HG03139 (cell line): ENCODE measurements around the gene WSB2.
A peak's percentile ranks its signal among the peaks of the same experiment; 100 is the strongest.

Experiments used
- ATAC-seq: cut with Tn5 transposase; IDR thresholded peaks from one replicate; pipeline ENCODE4 v1.9.1; 2021; ENCODE audit not compliant: unreplicated experiment

The WSB2 gene

DNA sequence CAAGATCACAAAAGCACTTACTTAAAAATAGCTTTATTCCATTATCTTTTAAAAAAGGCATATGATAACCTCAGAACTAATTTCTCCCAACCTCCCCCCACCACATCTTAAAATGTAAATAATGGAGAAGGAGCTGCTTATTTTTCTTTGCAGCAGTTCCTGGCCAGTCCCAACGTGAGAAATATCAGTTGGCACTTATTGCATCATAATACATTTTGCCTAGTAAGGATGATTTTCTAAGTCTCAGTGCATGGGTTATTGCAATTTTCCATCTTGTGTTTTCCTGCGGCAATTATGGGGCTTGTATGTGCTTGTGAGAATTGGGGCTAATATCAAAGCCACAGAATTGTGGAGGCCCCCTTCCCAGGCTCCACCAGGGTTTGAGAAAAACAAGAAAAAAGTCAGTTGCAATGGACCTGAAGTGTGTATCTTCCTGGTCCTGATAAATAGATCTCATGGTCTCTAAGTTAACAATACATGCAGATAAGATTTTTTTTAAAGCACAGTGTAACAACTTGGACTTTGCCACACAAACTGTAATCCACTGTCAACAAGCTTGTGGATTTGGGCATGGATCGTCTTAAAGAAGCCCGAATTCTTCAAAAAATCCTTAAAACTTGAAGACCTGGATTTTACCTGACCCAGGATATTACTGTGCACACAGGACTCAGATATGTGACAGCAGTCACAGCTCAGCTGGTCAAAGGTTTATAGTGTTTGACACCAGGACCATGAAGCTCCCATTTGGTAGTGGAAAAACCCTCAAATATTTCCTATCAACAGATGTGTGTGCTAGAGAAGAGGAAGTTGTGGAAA lies 2.8 kb upstream of the WSB2 start:
- no peak for ATAC-seq

DNA sequence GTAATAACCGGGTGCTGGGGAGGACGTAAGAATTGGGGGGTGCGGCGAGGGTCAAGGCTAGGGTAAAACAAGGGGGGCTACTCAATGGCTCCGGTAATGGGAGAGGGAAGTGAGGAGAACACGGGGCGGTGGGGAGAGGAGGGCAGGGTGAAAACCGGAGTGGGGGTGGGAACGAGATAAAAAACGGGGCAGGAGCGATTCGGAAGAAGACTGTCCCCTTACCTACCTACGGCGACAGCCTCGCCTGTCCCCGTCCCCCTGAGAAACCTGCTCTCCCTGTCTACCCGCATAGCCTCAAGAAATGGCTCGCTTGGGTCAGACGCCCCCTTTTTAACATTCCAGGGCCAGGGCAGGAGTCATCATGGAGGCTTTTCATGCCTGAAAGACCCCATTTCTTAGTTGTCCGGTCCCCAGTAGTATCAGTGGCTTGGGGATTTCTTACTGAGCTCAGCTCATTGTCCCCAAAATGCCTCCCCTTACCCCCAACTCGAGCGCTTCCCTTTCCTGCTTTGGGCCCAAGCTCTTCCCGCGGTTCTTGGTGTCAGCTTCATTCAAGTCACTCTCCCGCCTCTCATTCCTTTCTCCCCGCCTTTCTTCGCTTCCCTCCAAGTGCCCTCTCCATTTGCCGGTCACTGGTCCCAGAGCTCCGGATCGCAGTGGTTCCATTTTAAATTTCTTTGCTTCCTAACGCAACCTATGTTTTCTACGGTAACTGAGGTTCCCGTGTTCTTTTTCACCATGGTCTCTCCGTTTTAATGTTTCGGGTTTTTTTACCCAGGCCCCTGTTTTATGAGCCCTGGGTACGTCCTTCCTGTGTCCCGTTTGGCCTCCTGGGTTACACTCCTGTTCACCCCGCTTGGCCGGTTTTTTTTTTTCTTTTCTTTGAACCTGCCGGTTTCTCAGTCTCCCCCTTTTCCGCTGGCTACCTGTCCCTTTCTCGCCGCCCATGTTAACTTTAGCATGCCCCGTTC lies 1.2 kb upstream of the WSB2 start:
- ATAC-seq, result no peak

DNA sequence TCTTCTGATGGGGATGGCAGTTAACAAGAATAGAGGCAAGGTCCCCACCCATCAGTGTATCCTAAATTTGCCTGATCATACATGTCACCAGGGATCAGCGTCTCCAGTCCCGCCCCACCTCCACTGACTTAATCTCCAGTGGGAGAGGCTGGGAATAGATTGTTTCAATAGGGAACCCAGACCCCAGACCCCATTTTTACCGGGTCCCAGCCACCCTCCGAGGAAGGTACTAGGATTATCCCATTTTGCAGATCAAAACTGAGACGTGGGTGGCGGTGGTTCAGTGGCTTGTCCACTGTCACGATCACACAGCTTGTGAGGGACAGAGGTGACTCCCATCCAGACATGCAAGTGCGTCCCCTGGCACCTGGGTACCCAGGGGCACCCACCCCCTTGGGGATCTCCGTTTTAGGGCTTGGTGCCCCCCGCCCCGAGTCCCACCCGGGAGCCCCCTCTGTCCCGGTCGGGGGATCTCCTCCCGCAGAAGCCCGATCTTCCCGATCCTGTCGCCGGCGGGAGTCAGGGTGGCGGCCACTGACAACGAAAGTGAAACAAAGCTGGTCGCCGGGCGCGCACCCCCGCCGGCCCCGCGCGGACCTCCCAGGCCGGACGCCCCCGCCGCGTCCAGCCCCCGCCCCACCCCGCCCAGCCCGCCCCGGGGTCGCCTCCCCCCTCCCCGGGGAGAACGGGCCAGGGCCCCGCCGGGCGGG lies 523 bp downstream of the WSB2 start:
- no peak for ATAC-seq

DNA sequence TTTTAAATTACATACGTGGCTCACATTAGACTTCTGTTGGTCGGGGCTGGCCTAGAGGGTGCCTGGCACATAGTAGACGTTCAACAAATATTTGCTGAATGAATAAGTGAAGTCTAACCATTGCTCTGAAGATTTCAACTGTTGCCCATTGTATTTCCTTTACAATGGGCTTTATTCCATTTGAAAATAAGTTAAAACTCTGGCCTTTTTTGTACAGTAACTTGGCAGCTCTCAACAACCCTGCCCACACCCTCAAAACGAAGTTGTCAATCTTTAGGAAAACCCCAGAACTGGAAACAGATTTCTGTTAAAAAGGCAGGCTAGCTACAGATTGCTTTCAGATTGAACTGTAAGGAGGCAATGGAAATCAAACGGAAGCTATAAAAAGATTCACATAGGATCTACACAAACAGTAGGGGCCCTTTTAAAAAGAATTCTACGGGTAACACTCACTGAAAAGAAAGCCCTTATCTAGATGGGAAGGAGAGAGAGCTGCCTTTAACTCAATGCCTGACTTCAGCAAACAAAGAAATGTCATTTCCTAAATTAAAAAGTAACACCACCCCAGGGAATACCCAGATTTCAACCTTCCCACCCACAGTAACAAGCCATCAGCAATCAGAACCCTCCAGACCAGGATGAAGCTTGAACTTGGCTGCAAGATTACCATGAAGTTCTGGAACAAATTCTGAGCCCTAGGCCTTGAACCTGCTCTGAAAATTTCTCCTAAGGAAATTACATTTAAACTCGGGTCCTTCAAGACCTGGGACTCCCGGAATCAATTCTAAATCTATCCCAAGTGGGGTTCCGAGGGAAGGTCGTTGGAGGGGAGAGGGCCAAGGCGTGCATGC lies 1.4 kb downstream of the WSB2 start:
- ATAC-seq, result no peak

DNA sequence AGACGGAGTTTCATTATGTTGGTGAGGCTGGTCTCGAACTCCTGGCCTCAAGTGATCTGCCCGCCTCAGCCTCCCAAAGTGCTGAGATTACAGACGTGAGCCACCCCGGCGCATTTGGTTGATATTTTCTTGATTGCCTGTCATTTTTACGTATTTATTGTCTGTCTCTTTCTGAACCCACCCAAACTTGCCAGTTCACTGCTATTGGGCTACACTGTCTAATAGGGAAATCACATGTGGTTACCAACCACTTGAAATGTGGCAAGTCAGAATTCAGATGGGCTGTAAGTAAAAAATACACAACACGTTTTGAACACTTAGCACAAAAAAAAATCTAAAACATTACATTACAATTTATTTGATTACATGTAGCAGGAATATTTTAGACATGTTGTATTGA lies 2.1 kb downstream of the WSB2 start:
- ATAC-seq, result no peak

DNA sequence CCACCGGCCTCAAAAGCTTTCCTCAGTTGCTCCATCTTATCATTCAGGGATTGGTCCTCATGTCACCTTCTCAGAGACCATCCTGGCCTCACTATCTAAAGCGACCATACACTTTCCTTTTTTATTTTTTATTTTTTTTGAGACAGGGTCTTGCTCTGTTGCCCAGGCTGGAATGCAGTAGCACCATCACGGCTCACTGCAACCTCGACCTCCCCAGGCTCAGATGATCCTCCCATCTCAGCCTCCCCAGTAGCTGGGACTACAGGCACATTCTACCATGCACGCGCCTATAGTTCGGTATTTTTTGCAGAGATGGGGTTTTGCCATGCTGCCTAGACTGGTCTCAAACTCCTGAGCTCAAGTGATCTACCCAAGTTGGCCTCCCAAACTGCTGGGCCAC lies 2.8 kb downstream of the WSB2 start:
- no peak for ATAC-seq

DNA sequence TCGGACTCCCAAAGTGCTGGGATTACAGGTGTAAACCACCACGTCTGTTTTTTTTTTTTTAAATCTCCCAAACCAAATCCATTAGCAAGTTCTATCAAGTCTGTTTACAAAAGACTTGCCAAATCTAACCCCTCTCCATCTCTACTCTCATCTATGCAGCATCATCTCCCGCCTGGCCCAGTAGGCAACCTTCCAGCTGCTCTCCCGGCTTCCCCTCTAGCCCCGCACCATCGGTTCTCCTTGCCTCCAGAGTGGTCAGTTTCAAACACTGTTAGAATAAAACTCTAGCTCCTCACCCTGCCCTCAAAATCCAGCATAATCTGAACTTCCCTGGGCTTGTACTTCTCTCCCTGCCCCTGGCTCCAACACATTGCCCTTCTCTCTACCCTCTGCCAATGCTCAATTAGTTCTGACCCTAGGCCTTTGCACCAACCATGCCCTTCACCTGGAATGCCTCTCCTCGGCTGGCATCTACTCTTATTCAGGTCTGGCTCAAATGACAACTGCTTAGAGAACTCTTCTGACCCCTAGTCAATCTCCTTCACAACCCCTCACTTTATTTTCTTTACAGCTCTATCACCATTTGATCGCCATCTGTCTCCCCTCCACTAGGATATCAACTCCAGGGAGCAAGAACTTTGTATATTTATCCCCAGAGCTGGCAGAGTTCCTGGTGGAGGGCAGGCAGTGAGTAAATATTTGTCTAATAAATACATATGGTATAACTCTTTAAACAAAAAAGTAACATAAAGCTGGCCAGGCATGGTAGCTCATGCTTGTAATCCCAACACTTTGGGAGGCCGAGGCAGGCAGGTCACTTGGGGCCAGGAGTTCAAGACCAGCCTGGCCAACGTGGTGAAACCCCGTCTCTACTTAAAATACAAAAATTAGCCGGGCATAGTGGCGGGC lies 4.9 kb downstream of the WSB2 start:
- no peak for ATAC-seq

GRCh38 chr12:118055144-118055557 lies 5.8 kb downstream of the WSB2 start:
- ATAC-seq, result peak; percentile 78

DNA sequence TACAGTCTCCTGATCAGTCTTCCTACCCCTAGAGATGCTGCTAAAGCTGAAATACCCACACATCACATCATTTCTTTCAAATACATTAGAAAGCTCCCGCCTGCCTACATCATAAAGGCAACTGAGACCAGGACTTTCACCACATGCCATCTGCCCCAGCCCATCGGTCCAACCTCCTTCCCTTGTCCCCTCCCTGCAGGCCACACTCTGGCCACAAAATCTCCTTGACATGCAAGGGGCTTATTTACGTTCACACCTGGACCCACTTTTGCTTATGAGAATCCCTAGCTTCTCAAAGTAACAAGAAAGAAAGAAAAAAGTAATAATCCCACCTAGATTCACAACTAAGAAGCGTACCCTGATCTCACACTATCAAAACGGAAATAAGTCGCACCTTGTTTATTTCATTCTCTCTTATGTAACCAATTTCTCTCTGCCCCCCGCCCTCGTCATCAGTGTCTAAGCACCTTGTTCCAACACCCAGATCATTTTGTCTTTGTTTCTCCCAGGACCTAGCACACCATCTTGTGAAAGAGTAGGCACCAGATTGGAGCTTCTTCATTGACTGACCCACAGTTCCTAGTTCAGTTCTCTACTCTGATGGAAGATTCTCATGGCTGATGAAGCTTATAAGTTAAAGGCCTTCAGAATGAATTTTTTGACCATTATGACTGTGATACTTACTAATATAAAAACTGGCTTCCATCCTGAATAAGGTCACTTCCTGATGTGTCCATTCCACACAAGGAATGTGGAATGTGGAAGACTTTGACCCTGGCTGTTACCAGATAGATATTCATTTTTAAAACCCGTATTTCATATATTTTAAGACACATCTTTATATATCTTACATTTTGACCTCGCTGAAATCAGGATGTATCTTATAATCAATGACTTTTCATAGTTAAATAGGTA lies 7.7 kb downstream of the WSB2 start:
- ATAC-seq, result no peak

DNA sequence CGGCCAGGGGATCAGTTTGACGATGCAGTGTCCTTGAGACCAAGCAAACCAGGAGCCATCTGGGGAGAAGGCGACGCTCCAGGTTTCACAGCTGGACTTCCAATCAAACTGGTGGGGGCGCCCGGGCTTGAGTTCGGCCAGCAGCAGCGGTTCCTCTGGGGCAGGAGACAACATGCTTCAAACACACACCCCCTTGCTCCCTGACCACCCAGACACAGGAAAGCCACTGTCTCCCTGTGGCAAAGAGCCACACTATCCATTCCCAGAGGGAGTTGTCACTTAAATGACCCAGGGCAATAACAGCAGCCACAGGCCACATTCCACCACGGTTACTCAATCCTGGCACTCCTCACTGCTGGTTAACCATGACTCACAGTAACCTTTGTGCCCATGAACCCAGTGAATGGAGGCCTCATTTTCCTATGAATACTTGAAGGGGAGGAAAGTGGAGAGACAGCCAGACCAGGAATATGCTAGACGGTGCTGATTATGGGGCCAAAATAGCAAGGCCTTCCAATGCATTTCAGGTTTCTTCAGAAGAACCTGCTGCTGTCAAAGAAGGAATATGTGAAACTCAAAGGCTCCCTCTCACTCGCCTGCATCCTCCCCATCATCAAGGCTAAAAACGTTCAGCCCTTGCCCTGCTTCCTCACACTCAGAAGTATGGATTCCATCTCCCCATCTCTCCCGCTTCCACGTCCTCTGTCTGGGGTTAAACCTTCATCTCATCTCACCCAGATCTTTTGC lies 8.5 kb downstream of the WSB2 start:
- ATAC-seq, result no peak

DNA sequence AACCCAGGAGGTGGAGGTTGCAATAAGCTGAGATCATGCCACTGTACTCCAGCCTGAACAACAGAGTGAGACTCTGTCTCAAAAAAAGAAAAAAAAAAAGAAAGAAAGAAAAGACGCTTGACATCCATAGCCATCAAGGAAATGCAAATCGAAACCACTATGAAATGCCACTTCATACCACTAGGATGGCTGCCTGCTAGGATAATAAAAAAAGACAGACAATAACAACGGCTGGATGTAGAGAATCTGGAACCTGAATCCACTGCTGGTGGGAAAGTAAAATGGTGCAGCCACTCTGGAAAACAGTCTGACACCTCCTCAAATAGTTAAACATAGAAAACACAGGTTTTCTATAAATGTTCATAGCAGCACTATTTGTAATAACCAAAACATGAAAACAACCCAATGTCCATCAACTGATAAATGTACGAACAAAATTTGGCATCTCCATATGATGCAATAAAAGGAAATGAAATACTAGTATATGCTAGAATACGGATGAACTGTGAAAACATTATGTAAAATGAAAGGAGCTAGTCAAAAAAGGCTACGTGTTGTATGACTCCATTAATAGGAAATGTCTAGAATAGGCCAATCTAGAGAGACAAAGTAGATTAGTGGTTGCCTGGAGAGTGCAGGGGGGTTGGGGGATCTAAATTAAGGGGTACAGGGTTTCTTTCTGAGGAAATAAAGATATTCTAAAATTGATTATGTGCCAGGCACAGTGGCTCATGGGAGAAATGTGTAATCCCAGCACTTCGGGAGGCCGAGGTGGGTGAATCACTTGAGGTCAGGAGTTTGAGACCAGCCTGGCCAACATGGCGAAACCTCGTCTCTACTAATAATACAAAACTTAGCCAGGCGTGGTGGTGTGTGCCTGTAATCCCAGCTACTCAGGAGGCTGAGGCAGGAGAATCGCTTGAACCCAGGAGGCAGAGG lies 9.7 kb downstream of the WSB2 start:
- ATAC-seq, result no peak

DNA sequence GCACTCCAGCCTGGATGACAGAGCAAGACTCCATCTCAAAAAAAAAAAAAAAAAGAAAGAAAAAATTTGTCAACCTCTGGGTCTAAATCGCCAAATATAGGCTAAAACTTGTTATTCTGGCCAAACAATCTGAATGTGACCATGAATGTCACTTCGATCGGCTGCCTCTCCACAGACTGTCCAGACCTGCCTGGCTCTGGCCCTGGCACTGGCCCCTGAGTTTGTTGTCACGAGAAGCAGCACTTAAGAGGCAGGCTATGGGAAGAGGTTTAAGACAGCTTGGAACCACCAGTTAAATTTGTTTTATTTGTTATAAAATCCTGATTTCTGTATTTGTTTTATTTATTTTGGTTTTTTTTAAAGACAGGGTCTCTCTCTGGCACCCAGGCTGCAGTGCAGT lies 14.5 kb downstream of the WSB2 start:
- ATAC-seq, result no peak

GRCh38 chr12:118044577-118044976 lies 16.4 kb downstream of the WSB2 start:
- ATAC-seq, result no peak

DNA sequence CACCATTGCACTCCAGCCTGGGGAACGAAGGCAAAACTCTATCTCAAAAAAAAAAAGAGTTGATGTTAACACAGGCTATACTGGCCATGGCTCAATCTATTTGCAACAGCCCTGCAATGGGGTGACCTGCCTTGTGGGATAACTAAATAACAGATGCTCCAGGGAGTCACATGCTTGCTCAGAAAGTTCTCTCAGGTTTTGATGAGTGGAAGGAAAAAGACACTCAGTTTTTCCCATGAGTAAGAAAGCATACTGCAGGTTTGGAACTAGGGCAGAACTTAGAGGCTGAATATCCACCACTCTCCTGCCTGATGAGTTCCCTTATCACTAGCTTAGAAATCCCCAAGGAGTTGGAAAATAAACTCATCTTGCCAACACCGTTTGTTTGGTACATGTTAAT lies 16.9 kb downstream of the WSB2 start:
- ATAC-seq, result no peak

GRCh38 chr12:118042091-118042490 lies 18.9 kb downstream of the WSB2 start:
- ATAC-seq, result no peak

DNA sequence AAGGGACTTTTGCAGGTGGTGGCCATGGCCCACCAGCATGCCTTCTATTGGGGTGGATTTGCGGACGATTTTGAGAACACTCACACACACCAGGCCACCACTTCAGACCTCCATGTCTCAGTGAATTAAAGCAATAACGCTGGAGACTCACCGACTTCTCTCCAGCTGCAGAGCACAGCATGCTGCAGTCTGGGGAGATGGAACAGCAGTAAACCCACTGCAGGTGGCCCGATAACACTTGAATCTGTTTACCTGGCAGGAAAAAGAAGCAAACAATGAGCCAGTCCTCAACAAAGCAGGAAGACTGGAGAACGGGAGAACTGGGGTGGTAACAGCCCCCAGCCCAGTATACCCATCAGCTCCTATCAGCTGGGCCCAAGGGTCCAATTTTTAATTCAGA lies 22.8 kb downstream of the WSB2 start:
- no peak for ATAC-seq
